Omental fat pad (tissue), 4 donors: Measurements from ENCODE around the gene PRKCQ. TPM values are rescaled to one million over a fixed set of nuclear protein-coding genes. Genes with fewer than 3 reads are reported as not detected.

ENCODE experiments used
- ATAC-seq: fragments of 150-250 bp; one replicate; pipeline ENCODE4 v1.9.1; 2016; ENCODE audit warnings: mild to moderate bottlenecking, moderate library complexity; ENCODE audit not compliant: low FRiP score
- DNase-seq: peaks from one replicate; pipeline ENCODE4 v3.0.0-alpha.2; 2019; ENCODE audit warnings: low spot score
- CTCF ChIP-seq, 3 donors: fragments of 450-650 bp; IDR thresholded peaks; one replicate each; pipeline ENCODE4 v1.5.1; 2016 to 2017; ENCODE audit warnings: antibody characterized with exemption in 3 of 3, mild to moderate bottlenecking in 3 of 3, moderate library complexity in 2 of 3
- total RNA-seq, 4 donors: library from RNA; depleted of rRNA; stranded (reverse); fragments of >200 nt; gene quantifications; one replicate each; pipeline ENCODE4 v1.1.0, GENCODE V29; 2016

PRKCQ gene
- total RNA-seq, 4 donors from 2014 or later = 0.56 to 1.9 (median 0.86) TPM

- no peak for TF ChIP-seq CTCF (IDR thresholded peaks at IDR 0.05)
- ATAC-seq = no peak
These were observed 114.0 kb downstream of the PRKCQ start for GRCh38 chr10:6465854-6466601.

GRCh38 chr10:6465437-6465836 is 114.6 kb downstream of the PRKCQ start:
- no peak for ATAC-seq
- no peak for DNase-seq
- TF ChIP-seq CTCF (IDR thresholded peaks at IDR 0.05) = no peak

More at GRCh38 chr10:6465854-6466601, 114.0 kb downstream of the PRKCQ start:
- no peak for DNase-seq

- no peak for DNase-seq
- no peak for TF ChIP-seq CTCF (IDR thresholded peaks at IDR 0.05)
- no peak for ATAC-seq
These were observed 115.1 kb downstream of the PRKCQ start for GRCh38 chr10:6464862-6465430.

GRCh38 chr10:6463366-6463765 is 116.7 kb downstream of the PRKCQ start:
- no peak for ATAC-seq
- no peak for TF ChIP-seq CTCF (IDR thresholded peaks at IDR 0.05)

GRCh38 chr10:6461961-6462360 is 118.1 kb downstream of the PRKCQ start:
- DNase-seq (no peak), ATAC-seq (no peak)
- TF ChIP-seq CTCF (IDR thresholded peaks at IDR 0.05) = no peak

More at GRCh38 chr10:6463366-6463765, 116.7 kb downstream of the PRKCQ start:
- DNase-seq = no peak

DNA sequence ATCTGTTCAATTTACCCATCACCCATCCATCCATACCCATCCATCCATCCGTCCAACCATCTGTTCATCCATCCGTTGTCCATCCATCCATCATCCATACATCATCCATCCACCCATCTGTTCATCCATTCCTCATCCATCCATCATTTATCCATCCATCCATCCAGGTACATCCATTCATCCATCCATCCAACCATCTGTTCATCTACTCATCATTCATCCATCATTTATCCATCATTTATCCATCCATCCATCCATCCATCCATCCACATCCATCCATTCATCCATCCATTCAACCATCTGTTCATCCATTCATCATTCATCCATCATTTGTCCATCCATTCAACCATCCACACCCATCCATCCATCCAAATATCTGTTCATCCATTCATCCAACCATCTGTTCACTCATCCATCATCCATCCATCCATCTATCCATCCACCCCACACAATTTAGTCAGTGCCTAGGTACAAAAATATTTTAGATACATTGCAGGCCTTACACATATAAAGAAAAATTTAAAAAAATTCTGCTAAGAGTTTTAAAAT is 119.1 kb downstream of the PRKCQ start:
- ATAC-seq = no peak

More for the DNA sequence above, 119.1 kb downstream of the PRKCQ start:
- TF ChIP-seq CTCF (IDR thresholded peaks at IDR 0.05) = no peak
- DNase-seq = no peak
